HCT116 (cell line): ENCODE measurements around the gene CFAP410. TPM values are rescaled to one million over a fixed set of nuclear protein-coding genes. Genes with fewer than 3 reads are reported as not detected.

Experiments
- ATAC-seq: fragments of 200-7000 bp; cut with Tn5 transposase; 2 replicates; pipeline ENCODE4 v1.9.1; 2020; ENCODE audit warnings: mild to moderate bottlenecking, moderate library complexity
- BruUV-seq: library from RNA; stranded (reverse); fragments of 400-500 nt; replicated peaks from 2 replicates; lab custom pipeline; 2021; lab: Mats Ljungman, UMichigan
- CTCF ChIA-PET: fragments of 300-600 bp; sonication (Branson Sonifier 250); formaldehyde crosslinking; loops from one replicate; lab custom pipeline; 2021; ENCODE audit warnings: antibody characterized with exemption; lab: Charles Lee
- POLR2A ChIA-PET: fragments of 300-600, 350-600 bp; sonication (Branson Sonifier 250); formaldehyde crosslinking; loops from one replicate; lab custom pipeline; 2021; ENCODE audit warnings: antibody characterized with exemption; lab: Charles Lee
- RAD21 ChIA-PET, 2 experiments: fragments of 300-600 bp; sonication (Branson Sonifier 250); formaldehyde crosslinking; loops; one replicate each; lab custom pipeline; 2023; ENCODE audit warnings: low total read pairs in 2 of 2; ENCODE audit not compliant: uncharacterized antibody in 2 of 2, unreplicated experiment in 2 of 2, low non-redundant PET in 1 of 2; lab: Charles Lee
- DNase-seq: peaks from one replicate; pipeline ENCODE4 v3.0.0-alpha.2; 2010; ENCODE audit warnings: low read depth, low spot score
- H2AFZ ChIP-seq: fragments of 200-600 bp; shearing (Covaris generic), sonication (generic); 2 replicates; pipeline ENCODE4 v1.6.1; 2017; ENCODE audit warnings: low read depth, mixed run types, mixed read lengths, antibody characterized with exemption, low read length; ENCODE audit not compliant: poor library complexity, severe bottlenecking
- H3K27ac ChIP-seq: 2 replicates; pipeline ENCODE4 v1.5.1; 2012; ENCODE audit warnings: low read depth, low read length
- H3K27me3 ChIP-seq: fragments of 200-600 bp; sonication (generic); 2 replicates; pipeline ENCODE4 v1.6.1; 2016; ENCODE audit warnings: mixed run types, low read length, mixed read lengths; ENCODE audit not compliant: insufficient read depth
- H3K36me3 ChIP-seq, 2 experiments: fragments of 200-500 bp in 1 of 2; fragments of 200-600 bp in 1 of 2; sonication (Bioruptor generic) in 1 of 2; sonication (generic) in 1 of 2; 2 replicates each; pipeline versions ENCODE4 v1.5.1 to v1.6.1; 2014 to 2016; ENCODE audit warnings: low read length in 2 of 2, inconsistent platforms in 1 of 2, mixed read lengths in 1 of 2, mixed run types in 1 of 2; ENCODE audit not compliant: insufficient read depth in 2 of 2, control insufficient read depth in 1 of 2
- H3K4me1 ChIP-seq, 2 experiments: fragments of 200-600 bp in 1 of 2; sonication (generic) in 1 of 2; 2 replicates each; pipeline versions ENCODE4 v1.5.1 to v1.6.1; 2012 to 2017; ENCODE audit warnings: low read length in 2 of 2, inconsistent platforms in 1 of 2, mild to moderate bottlenecking in 1 of 2, mixed read lengths in 1 of 2, mixed run types in 1 of 2, moderate library complexity in 1 of 2; ENCODE audit not compliant: insufficient read depth in 2 of 2, control insufficient read depth in 1 of 2
- H3K4me2 ChIP-seq: fragments of 200-600 bp; sonication (generic); 2 replicates; pipeline ENCODE4 v1.6.1; 2017; ENCODE audit warnings: mixed run types, low read length, mixed read lengths
- H3K4me3 ChIP-seq, 2 experiments: fragments of 200-600 bp in 1 of 2; sonication (generic) in 1 of 2; replicated peaks in 1 of 2; 2 replicates each; pipeline ENCODE4 v1.5.1; 2011 to 2016; ENCODE audit warnings: low read length in 2 of 2, control low read depth in 1 of 2, low read depth in 1 of 2, mild to moderate bottlenecking in 1 of 2, mixed read lengths in 1 of 2, mixed run types in 1 of 2
- H3K79me2 ChIP-seq: fragments of 200-600 bp; sonication (generic); 2 replicates; pipeline ENCODE4 v1.6.1; 2017; ENCODE audit warnings: mild to moderate bottlenecking, mixed run types, low read length, moderate library complexity, mixed read lengths; ENCODE audit not compliant: insufficient read depth
- H3K9ac ChIP-seq: fragments of 200-600 bp; sonication (generic); 2 replicates; pipeline ENCODE4 v1.6.1; 2016; ENCODE audit warnings: low read length, mixed read lengths
- H3K9me2 ChIP-seq: fragments of 200-600 bp; sonication (generic), shearing (Covaris generic); 2 replicates; pipeline ENCODE4 v1.6.1; 2017; ENCODE audit warnings: mixed run types, mild to moderate bottlenecking, moderate library complexity; ENCODE audit not compliant: insufficient read depth
- H3K9me3 ChIP-seq, 2 experiments: fragments of 200-500 bp in 1 of 2; fragments of 200-600 bp in 1 of 2; sonication (Bioruptor generic) in 1 of 2; sonication (generic) in 1 of 2; 2 replicates each; pipeline ENCODE4 v1.6.1; 2014 to 2017; ENCODE audit warnings: low read length in 2 of 2, mixed read lengths in 2 of 2, inconsistent platforms in 1 of 2, low read depth in 1 of 2, mild to moderate bottlenecking in 1 of 2, mixed run types in 1 of 2, moderate library complexity in 1 of 2; ENCODE audit not compliant: control insufficient read depth in 1 of 2, insufficient read depth in 1 of 2
- H4K20me1 ChIP-seq: fragments of 200-600 bp; sonication (generic), shearing (Covaris generic); 2 replicates; pipeline ENCODE4 v1.6.1; 2017; ENCODE audit warnings: mixed run types, mild to moderate bottlenecking, moderate library complexity; ENCODE audit not compliant: insufficient read depth
- EZH2 ChIP-seq: fragments of 200-600 bp; sonication (generic); IDR thresholded peaks from 2 replicates; pipeline ENCODE4 v1.6.1; 2017; ENCODE audit warnings: antibody characterized with exemption, mixed run types
- POLR2AphosphoS5 ChIP-seq: IDR thresholded peaks from 2 replicates; pipeline ENCODE4 v1.6.1; 2011; ENCODE audit warnings: mild to moderate bottlenecking, low read depth, low read length, moderate library complexity
- intact Hi-C: fragments of 100-400 bp; cut with micrococcal nuclease; formaldehyde crosslinking; loops from 2 replicates; pipeline ENCODE4 v1.10.0; 2022
- total RNA-seq: library from RNA; stranded (reverse); gene quantifications from one replicate; pipeline ENCODE4 v1.2.1, GENCODE V29; 2021; ENCODE audit not compliant: unreplicated experiment
- TF ChIP-seq, protein P1 (sequence below): IDR thresholded peaks from 2 replicates; pipeline ENCODE4 v1.6.1; 2012

The CFAP410 gene
- total RNA-seq, 1 experiment from 2014 or later = 15.3 TPM

DNA sequence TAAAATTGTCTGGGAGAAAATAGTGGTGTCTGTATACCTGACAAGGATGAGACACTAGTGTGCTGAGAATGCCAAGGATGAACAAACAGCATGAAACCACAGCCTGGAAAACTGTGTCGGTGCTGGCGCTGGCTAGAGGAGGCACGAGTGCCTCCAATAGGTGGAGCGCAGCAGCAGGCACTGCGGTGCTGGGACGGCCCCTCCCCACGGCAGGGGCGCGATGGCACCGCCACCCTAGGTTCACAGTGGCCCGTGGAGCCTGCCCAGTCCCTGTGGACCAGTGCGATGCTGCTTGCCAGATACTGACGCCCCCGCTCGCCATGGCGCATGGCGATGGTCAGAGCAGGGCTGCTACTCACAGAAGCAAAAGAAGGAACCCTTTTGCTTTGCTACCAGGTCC lies 6.8 kb downstream of the CFAP410 start:
- Histone ChIP-seq H3K4me1 (no peaks in the 10 kb centered on the region), H3K9me3 (no peaks in the 10 kb centered on the region), H3K36me3 (no peaks in the 10 kb centered on the region), H3K9ac (no peak overlapping the region), H3K4me3 (no peak overlapping the region), H4K20me1 (no peaks in the 10 kb centered on the region), H3K9me2 (no peaks in the 10 kb centered on the region), H3K79me2 (no peaks in the 10 kb centered on the region), H2AFZ (no peak overlapping the region), H3K4me2 (no peak overlapping the region), H3K27ac (no peak overlapping the region), H3K27me3 (no peaks in the 10 kb centered on the region)
- ChIA-PET POLR2A (no interaction called here), CTCF (no interaction called here), RAD21 (interaction anchor here in 1 of 2 experiments (0.6 kb wide), 1 partner anchor 8 kb away, joined by 3 read pairs; no protein-coding TSS in a partner anchor)
- BruUV-seq = no TSS peak
- intact Hi-C loops = no loop called here
- ATAC-seq = no peak
- DNase-seq = no peak
- TF ChIP-seq POLR2AphosphoS5 = no peak
- no peak for TF ChIP-seq EZH2

DNA sequence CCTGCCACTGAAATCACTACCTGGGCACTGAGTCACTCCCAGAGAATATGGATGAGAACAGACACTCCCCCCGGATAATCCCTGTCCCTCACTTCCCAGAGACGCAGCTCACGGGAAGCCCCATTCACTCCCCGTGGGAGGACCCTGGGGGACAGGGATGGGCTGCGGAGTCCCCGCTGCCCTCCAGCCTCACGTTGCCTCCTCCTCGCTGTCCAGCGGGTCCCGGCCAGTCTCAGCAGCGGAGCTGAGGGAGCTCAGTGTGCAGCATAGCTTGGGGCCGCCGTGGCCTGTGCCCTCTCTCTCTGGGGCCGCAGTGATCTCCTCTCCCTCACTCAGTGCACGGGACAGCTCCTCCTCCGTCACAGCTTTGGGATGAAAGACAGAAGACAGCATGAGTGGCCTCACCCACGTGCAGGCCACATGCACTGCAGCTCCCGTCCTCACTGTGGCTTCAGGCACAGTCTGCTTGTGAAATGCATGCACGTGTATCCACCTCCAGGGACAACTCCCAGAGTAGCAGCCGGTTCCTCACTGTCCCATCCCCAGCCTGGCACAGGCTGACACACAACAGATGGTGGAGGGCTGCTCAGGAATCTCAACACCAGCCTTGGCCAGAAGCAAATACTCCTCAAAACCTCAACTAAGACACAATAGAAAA lies 7.4 kb downstream of the CFAP410 start:
- RAD21 ChIA-PET = no interaction called here
- H3K9ac ChIP-seq = no peak overlapping the region
- DNase-seq (no peak), ATAC-seq (no peak)
- CTCF ChIA-PET = no interaction called here
- H3K9me2 ChIP-seq = no peaks in the 10 kb centered on the region
- H3K36me3 ChIP-seq = no peaks in the 10 kb centered on the region
- no peak overlapping the region for H3K4me3 ChIP-seq
- no peaks in the 10 kb centered on the region for H4K20me1 ChIP-seq
- no peak overlapping the region for H2AFZ ChIP-seq
- no peaks in the 10 kb centered on the region for H3K4me1 ChIP-seq
- H3K79me2 ChIP-seq = no peaks in the 10 kb centered on the region
- H3K27me3 ChIP-seq = no peaks in the 10 kb centered on the region
- no TSS peak for BruUV-seq
- H3K4me2 ChIP-seq = no peak overlapping the region
- H3K27ac ChIP-seq = no peak overlapping the region
- H3K9me3 ChIP-seq = no peaks in the 10 kb centered on the region
- intact Hi-C loops = no loop called here
- TF ChIP-seq, protein P1, sequence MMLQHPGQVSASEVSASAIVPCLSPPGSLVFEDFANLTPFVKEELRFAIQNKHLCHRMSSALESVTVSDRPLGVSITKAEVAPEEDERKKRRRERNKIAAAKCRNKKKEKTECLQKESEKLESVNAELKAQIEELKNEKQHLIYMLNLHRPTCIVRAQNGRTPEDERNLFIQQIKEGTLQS = no peak
- POLR2A ChIA-PET = no interaction called here
